Natural killer cell treated with Interleukin-12 subunit alpha and Interleukin-12 subunit beta and Interleukin-15 and Interleukin-18, amount 100 ng/mL, for 72 hours (primary cell): ENCODE measurements around the gene RHD. TPM values are rescaled to one million over a fixed set of nuclear protein-coding genes. Genes with fewer than 3 reads are reported as not detected.
"Not testable (repeated sequence)": the region's sequence is repeated elsewhere in the genome, so short reads cannot be mapped to it uniquely, and the experiment has no call there.

ENCODE experiments used
- ATAC-seq, 2 donors: fragments of 150-1000 bp; cut with Tn5 transposase in 1 of 2; sonication (Bioruptor Pico), chemical (Tn5 transposase) in 1 of 2; 2 replicates each; pipeline ENCODE4 v1.10.0; 2021
- DNase-seq: peaks from one replicate; pipeline ENCODE4 v3.0.0; 2022; ENCODE audit warnings: low spot score
- H3K27ac Mint-ChIP-seq, 2 donors: 1 replicate in 1 of 2; 2 replicates in 1 of 2; pipeline ENCODE4 v1.8.0; 2022; ENCODE audit warnings: mixed read lengths in 2 of 2, mild to moderate bottlenecking in 1 of 2, moderate library complexity in 1 of 2
- H3K27me3 Mint-ChIP-seq, 2 donors: 1 replicate in 1 of 2; 2 replicates in 1 of 2; pipeline ENCODE4 v1.8.0; 2022; ENCODE audit warnings: mixed read lengths in 2 of 2
- H3K36me3 Mint-ChIP-seq: one replicate; pipeline ENCODE4 v1.8.0; 2022; ENCODE audit warnings: mixed read lengths
- H3K4me1 Mint-ChIP-seq, 2 donors: 1 replicate in 1 of 2; 2 replicates in 1 of 2; pipeline ENCODE4 v1.8.0; 2022; ENCODE audit warnings: low read depth in 2 of 2, mixed read lengths in 2 of 2, mild to moderate bottlenecking in 1 of 2
- H3K4me3 Mint-ChIP-seq: one replicate; pipeline ENCODE4 v1.8.0; 2022; ENCODE audit warnings: mixed read lengths
- H3K9me3 Mint-ChIP-seq: 2 replicates; pipeline ENCODE4 v1.8.0; 2022; ENCODE audit warnings: mixed read lengths
- total RNA-seq, 2 donors: library from RNA; stranded (reverse); gene quantifications; one replicate each; pipeline ENCODE4 v1.2.3, GENCODE V29; 2022

The RHD gene
- total RNA-seq, 2 donors from 2014 or later, result not detected

DNA sequence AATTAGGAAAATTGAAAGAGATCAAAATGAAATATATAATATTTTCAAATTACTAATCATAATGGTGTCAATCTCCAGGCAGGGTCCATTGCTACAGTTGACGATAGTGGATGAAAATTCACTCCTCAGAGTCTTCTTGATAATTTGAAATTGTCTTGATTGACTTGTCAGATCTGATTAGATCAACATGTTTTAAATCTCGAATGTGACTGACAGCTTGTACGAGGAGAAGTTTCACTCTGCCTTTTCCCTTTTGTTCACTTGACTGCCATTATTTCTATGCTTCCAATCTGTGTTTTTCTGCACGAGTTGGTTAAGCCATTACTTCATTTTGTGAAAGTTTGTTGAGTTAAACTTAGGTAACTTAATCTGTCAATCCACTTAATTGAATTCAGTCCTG lies 3.3 kb downstream of the RHD start:
- not testable (repeated sequence) for DNase-seq, H3K4me3 Mint-ChIP-seq, H3K36me3 Mint-ChIP-seq, ATAC-seq, H3K9me3 Mint-ChIP-seq, H3K27ac Mint-ChIP-seq, H3K27me3 Mint-ChIP-seq, H3K4me1 Mint-ChIP-seq

- not testable (repeated sequence) for DNase-seq, H3K4me3 Mint-ChIP-seq, H3K36me3 Mint-ChIP-seq, H3K4me1 Mint-ChIP-seq, H3K27me3 Mint-ChIP-seq, ATAC-seq, H3K27ac Mint-ChIP-seq, H3K9me3 Mint-ChIP-seq
These were observed 5.0 kb downstream of the RHD start for GRCh38 chr1:25277295-25277694.

GRCh38 chr1:25278358-25278757 lies 6.0 kb downstream of the RHD start:
- H3K4me3 Mint-ChIP-seq, H3K36me3 Mint-ChIP-seq, ATAC-seq, H3K27me3 Mint-ChIP-seq, H3K9me3 Mint-ChIP-seq, DNase-seq, H3K4me1 Mint-ChIP-seq, H3K27ac Mint-ChIP-seq: not testable (repeated sequence)

GRCh38 chr1:25278790-25279189 lies 6.5 kb downstream of the RHD start:
- not testable (repeated sequence) for H3K4me1 Mint-ChIP-seq, H3K9me3 Mint-ChIP-seq, H3K4me3 Mint-ChIP-seq, DNase-seq, H3K27me3 Mint-ChIP-seq, H3K27ac Mint-ChIP-seq, H3K36me3 Mint-ChIP-seq, ATAC-seq

DNA sequence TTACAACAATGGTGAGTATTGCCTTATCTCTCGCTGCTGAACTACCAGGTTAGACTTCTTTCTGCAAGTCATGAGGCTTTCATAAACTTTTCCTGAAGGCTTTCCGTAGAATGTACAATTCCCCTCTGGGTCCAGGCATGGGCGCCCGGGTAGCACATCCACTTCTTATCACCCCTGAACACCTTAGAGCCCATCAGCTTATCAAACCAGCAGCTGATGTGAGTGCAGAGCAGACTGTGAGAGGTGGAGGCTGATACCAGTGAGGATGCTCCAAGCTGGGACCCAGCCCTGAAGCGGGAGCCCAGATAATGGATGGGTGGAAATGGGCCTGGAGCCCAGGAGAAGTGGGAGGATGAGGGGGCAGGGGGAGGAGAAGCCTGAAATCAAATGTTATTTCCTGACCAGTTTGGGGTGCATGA lies 7.4 kb downstream of the RHD start:
- H3K36me3 Mint-ChIP-seq, H3K27me3 Mint-ChIP-seq, H3K4me1 Mint-ChIP-seq, H3K27ac Mint-ChIP-seq, DNase-seq, ATAC-seq, H3K4me3 Mint-ChIP-seq, H3K9me3 Mint-ChIP-seq: not testable (repeated sequence)

- H3K27ac Mint-ChIP-seq, H3K27me3 Mint-ChIP-seq, H3K9me3 Mint-ChIP-seq, H3K4me1 Mint-ChIP-seq, ATAC-seq, H3K36me3 Mint-ChIP-seq, H3K4me3 Mint-ChIP-seq, DNase-seq: not testable (repeated sequence)
These were observed 13.6 kb downstream of the RHD start for GRCh38 chr1:25285862-25286261.

GRCh38 chr1:25287164-25287563 lies 14.9 kb downstream of the RHD start:
- not testable (repeated sequence) for H3K9me3 Mint-ChIP-seq, H3K4me3 Mint-ChIP-seq, H3K36me3 Mint-ChIP-seq, H3K27me3 Mint-ChIP-seq, ATAC-seq, DNase-seq, H3K4me1 Mint-ChIP-seq, H3K27ac Mint-ChIP-seq

DNA sequence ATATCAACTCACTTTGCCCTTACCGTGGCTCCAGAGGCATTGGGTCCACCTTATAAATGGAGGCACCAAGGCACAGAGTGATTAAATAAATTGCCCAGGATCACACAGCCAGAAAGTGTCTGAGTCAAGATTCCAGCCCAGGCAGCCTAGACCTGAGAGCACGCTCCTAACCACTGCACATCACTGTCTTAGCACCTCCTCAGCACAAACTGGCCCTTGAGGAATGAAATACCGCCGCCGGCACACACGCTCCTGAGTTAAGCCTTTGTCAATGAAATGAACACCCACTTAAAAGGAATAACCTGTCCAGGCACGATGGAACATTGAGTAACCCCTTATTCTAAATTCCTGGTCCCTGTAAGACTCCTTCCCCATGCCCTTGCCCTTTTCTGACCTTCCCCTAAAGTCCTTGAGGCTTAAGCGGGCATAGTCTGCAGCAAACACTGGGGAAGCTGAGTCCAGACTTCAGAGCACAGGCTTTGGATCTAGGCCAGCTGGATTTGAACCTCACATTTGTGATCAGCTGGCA lies 16.3 kb downstream of the RHD start:
- not testable (repeated sequence) for H3K4me3 Mint-ChIP-seq, H3K4me1 Mint-ChIP-seq, H3K9me3 Mint-ChIP-seq, H3K27ac Mint-ChIP-seq, ATAC-seq, DNase-seq, H3K27me3 Mint-ChIP-seq, H3K36me3 Mint-ChIP-seq

DNA sequence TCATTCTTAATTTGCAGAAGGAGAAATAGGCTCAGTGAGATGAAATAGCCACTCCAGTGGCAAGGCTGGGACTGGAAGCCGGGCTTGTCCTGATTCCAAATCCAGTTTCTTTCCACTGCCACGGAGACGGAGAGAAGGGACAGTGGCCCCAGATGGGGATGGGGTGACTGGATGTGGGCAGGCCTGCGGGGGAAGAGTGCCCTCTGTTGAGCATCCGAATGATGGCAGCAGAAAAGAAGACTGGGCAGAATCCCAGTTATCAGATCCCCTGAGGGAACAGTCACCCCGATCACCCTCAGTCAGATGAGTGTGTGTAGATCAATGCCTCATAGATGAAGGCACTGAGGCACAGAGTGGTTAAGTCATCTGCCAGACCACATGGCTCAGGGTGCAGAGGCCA lies 17.7 kb downstream of the RHD start:
- not testable (repeated sequence) for H3K36me3 Mint-ChIP-seq, H3K9me3 Mint-ChIP-seq, DNase-seq, H3K27me3 Mint-ChIP-seq, H3K4me3 Mint-ChIP-seq, H3K4me1 Mint-ChIP-seq, H3K27ac Mint-ChIP-seq
- ATAC-seq, result peak in 1 of 2 donors; percentile 56

- H3K9me3 Mint-ChIP-seq, H3K27ac Mint-ChIP-seq, ATAC-seq, H3K36me3 Mint-ChIP-seq, DNase-seq, H3K4me1 Mint-ChIP-seq, H3K27me3 Mint-ChIP-seq, H3K4me3 Mint-ChIP-seq: not testable (repeated sequence)
These were observed 21.1 kb downstream of the RHD start for GRCh38 chr1:25293426-25293825.

DNA sequence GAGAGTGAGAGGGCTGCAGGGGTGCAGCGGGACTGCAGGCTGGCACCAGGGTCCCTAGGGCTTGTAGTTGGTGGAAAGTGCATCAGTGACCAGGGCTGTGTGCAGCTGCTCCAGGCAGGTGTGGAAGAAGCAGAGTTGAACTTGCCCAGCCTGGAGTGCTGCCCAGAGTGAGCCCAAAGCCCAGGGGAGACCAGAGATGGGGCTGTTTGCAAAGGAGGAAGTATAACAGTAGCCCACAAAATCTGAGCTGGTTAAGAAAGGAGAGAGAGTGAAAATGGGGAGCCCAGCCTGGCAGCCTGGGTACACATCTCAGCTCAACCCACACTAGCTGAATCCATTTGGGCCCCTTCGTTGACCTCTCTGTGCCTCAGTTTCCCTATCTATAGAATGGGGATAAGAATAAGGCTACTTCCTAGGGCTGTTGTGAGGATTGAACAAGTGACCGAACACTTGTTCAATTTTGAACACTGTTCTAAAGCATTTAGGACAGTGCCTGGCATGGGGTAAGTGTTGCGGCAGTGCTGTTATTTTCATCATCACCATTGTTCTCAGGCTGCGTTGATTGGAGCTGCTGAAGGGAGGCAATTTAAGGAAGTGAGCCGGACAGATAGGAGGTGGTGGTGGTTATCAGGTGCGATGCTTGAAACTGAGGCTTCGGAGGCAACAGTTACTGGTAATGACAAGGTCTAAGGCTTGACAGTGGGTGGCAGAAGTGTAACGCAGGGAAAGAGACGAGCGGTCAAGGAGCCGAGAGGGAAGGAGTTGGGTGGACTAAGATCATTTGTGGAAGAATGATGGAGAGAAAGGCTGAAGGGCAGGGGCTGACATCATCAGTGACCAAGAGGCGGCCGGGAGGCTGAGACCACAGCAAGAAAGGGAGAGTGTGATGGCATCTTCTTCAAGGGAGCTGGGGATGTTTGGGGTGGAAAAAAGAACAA lies 22.8 kb downstream of the RHD start:
- H3K9me3 Mint-ChIP-seq, result not testable (repeated sequence)

GRCh38 chr1:25296501-25296900 lies 24.2 kb downstream of the RHD start:
- H3K36me3 Mint-ChIP-seq, H3K4me3 Mint-ChIP-seq, H3K27me3 Mint-ChIP-seq, DNase-seq, H3K27ac Mint-ChIP-seq, H3K9me3 Mint-ChIP-seq, H3K4me1 Mint-ChIP-seq: not testable (repeated sequence)
- peak in 1 of 2 donors; percentile 60 for ATAC-seq

More for the DNA sequence above, 22.8 kb downstream of the RHD start:
- H3K27ac Mint-ChIP-seq, DNase-seq, H3K36me3 Mint-ChIP-seq, ATAC-seq, H3K4me3 Mint-ChIP-seq, H3K4me1 Mint-ChIP-seq, H3K27me3 Mint-ChIP-seq: not testable (repeated sequence)

DNA sequence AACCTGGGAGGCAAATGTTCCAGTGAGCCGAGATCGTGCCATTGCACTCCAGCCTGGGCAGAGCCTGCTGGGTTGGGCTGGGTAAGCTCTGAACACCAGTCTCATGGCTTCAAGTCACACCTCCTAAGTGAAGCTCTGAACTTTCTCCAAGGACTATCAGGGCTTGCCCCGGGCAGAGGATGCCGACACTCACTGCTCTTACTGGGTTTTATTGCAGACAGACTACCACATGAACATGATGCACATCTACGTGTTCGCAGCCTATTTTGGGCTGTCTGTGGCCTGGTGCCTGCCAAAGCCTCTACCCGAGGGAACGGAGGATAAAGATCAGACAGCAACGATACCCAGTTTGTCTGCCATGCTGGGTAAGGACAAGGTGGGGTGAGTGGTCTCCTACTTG lies 28.4 kb downstream of the RHD start:
- ATAC-seq, H3K27me3 Mint-ChIP-seq, H3K36me3 Mint-ChIP-seq, H3K27ac Mint-ChIP-seq, DNase-seq, H3K4me3 Mint-ChIP-seq, H3K9me3 Mint-ChIP-seq, H3K4me1 Mint-ChIP-seq: not testable (repeated sequence)

- not testable (repeated sequence) for ATAC-seq, H3K36me3 Mint-ChIP-seq, H3K27ac Mint-ChIP-seq, H3K9me3 Mint-ChIP-seq, H3K4me1 Mint-ChIP-seq, H3K27me3 Mint-ChIP-seq, DNase-seq, H3K4me3 Mint-ChIP-seq
These were observed 30.0 kb downstream of the RHD start for GRCh38 chr1:25302330-25302729.
